Memory B cell (primary cell): ENCODE data around the gene NECAB3.

Experiments used
- ATAC-seq: fragments of 150-1000 bp; cut with Tn5 transposase; 2 replicates; pipeline ENCODE4 v1.10.0; 2021; ENCODE audit warnings: low read depth, mild to moderate bottlenecking, moderate library complexity
- DNase-seq, 2 donors: peaks; one replicate each; pipeline ENCODE4 v3.0.0; 2022; ENCODE audit warnings: low spot score in 2 of 2
- H3K27ac Mint-ChIP-seq: one replicate; pipeline ENCODE4 v1.8.0; 2022; ENCODE audit warnings: mild to moderate bottlenecking, moderate library complexity, mixed read lengths
- H3K27me3 Mint-ChIP-seq: one replicate; pipeline ENCODE4 v1.8.0; 2022; ENCODE audit warnings: mixed read lengths
- H3K36me3 Mint-ChIP-seq: one replicate; pipeline ENCODE4 v1.8.0; 2022; ENCODE audit warnings: mild to moderate bottlenecking, mixed read lengths
- H3K4me1 Mint-ChIP-seq: one replicate; pipeline ENCODE4 v1.8.0; 2022; ENCODE audit warnings: mixed read lengths
- H3K4me3 Mint-ChIP-seq: one replicate; pipeline ENCODE4 v1.8.0; 2022; ENCODE audit warnings: mild to moderate bottlenecking, moderate library complexity, mixed read lengths
- H3K9me3 Mint-ChIP-seq: one replicate; pipeline ENCODE4 v1.8.0; 2022; ENCODE audit warnings: mixed read lengths

NECAB3 gene

DNA sequence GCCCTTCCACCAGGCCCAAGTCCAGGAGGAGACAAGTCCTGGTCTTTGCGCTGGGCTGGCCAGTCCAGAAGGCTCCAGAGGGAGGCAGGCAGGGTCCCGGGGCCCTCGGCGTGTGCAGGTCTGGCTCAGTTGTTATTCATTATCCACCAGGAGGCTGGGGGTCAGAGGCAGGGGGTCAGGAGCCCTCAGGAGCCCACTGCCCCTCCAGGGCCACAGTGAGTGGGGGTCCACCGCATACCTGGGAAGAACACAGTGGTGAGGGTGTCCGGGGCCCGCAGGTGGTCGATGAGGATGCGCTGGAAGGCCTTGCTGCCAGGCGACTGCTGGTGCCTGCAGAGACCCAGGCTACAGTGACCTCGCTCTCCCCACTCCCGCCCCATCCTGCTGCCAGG is 16.5 kb downstream of the NECAB3 start:
- no peaks in the 10 kb centered on the region for H3K27me3 Mint-ChIP-seq

DNA sequence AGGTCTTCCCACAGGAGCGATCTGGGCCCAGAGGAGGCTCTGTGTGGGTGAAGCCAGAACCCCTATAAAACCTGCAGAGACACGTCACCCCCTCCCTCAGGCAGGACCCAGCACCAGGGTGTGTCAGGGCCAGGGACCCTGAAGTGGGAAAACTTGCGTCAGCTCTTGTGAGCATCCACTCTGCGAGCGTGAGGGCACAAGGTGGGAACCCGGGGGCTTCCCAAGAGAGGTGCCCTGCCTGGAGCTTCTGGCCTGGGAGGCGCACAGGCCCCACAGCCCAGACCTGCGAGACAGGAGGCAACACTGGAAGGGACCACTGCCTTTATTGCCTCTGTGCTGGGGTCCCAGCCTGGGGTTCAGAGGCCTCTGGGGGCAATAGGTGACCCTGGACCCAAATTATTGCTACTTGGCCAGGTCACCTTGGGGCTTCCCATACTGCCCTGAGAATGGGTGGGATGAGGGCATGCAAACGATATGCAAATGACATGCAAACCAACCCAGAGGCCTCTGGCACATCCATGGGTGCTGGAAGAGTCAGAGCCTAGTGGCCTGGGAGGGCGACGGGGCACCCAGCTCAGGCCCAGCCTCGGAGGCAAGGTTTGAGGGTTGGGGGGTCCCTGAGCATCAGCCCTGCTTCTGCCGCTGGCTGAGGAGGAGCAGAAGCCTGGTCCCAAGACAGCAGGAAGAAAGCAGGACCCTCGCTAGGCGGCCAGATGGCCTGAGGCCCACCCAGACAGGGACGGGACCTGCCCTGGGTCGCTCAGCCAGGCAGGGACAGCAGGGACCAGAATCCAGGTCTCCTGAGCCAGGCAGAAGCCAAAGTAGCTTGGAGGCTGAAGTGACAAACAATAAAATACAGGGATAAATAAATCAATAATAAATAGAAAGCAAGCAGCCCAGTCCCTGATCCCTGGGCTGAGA is 17.2 kb downstream of the NECAB3 start:
- H3K27me3 Mint-ChIP-seq: no peaks in the 10 kb centered on the region
- no peaks in the 10 kb centered on the region for H3K9me3 Mint-ChIP-seq
- H3K36me3 Mint-ChIP-seq: peaks cover 2% of the 10 kb centered on the region
- DNase-seq (no peak), ATAC-seq (no peak)
- no peak overlapping the region for H3K4me3 Mint-ChIP-seq
- peaks cover 9% of the 10 kb centered on the region for H3K4me1 Mint-ChIP-seq
- H3K27ac Mint-ChIP-seq: no peak overlapping the region

More for the DNA sequence above, 16.5 kb downstream of the NECAB3 start:
- Mint-ChIP-seq H3K27ac (no peak overlapping the region), H3K36me3 (peaks cover 2% of the 10 kb centered on the region), H3K9me3 (no peaks in the 10 kb centered on the region), H3K4me1 (peaks cover 10% of the 10 kb centered on the region), H3K4me3 (no peak overlapping the region)
- DNase-seq (no peak), ATAC-seq (no peak)

DNA sequence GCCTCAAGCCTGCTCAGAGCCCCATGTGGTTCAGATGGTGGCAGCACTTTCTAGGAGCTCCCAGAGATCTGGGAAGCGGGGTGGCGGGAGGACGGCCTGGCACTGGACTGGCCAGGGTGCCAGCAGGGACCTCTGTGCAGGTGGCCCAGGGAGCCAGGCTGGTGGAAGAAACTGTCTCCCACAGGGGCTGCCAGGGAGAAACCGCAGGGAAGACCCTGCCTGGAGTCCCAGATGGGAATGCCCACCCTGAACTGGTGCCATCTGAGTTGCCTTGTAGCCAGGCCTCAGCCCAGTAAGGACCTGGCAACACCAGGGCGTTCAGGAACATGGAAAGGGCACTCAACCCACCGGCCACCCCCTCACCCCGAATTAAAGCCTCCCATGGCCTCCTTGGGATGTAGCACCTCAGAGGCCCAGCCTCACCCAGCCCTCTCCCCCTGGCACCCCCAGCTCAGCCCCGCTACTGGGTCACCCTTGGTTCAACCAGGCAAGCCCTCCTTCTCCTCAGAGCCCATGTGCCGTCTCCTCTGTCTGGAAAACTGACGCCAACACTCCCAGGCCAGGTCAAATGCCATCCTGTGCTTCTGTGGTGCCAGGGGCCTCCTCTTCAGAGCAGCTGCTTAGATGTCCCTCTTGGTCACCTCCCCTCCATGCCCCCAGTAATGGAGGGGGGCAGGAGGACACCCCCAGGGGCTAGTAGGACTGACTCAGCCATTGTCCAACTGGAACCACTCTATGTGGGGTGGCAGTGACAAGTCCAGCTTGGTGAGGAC is 18.0 kb downstream of the NECAB3 start:
- Mint-ChIP-seq H3K9me3 (no peaks in the 10 kb centered on the region), H3K27ac (no peak overlapping the region), H3K4me3 (no peak overlapping the region), H3K36me3 (peaks cover 2% of the 10 kb centered on the region), H3K4me1 (peaks cover 9% of the 10 kb centered on the region), H3K27me3 (no peaks in the 10 kb centered on the region)
- ATAC-seq (no peak), DNase-seq (no peak)

DNA sequence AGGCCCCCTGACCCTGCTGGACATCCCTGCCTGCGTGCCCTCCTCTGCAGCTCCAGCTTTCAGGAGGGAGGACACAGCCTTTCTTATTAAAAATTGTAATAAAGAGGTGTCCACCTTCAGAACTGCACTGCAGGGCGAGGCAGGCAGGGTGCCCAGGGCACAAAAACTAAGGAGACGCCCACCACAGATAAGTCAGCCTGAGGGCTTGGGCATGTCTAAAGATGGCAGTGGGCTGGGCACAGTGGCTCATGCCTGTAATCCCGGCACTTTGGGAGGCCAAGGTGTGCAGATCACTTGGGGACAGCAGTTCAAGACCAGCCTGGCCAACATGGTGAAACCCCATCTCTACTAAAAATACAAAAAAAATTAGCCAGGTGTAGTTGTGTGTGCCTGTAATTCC is 19.1 kb downstream of the NECAB3 start:
- H3K27me3 Mint-ChIP-seq: no peaks in the 10 kb centered on the region
- DNase-seq (no peak), ATAC-seq (no peak)
- H3K4me3 Mint-ChIP-seq: no peak overlapping the region
- no peak overlapping the region for H3K27ac Mint-ChIP-seq
- no peaks in the 10 kb centered on the region for H3K9me3 Mint-ChIP-seq
- H3K4me1 Mint-ChIP-seq: peaks cover 9% of the 10 kb centered on the region
- peaks cover 2% of the 10 kb centered on the region for H3K36me3 Mint-ChIP-seq

DNA sequence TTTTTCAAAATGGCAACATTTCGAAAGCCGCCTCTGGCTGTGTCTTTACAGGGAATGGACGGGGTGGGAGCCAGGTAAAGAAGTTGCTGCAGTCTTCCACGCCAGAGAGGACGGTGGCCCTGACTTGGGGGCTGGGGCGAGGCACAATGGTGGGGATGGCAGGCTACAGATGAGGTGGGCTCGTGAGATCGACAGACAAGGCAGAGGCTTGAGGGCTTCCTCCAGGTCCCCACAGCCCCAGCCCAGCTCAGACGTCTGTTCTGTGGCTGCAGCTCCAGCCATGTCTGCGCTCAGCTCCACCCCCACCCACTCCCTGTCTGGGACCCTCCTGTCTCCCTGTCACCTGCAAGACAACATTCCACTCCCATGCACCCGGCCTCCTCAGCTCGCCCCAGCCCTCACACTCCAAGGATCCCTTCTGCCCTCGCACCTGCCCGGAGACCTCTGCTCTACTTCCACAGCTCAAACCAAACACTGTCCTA is 19.5 kb downstream of the NECAB3 start:
- DNase-seq: no peak
- peaks cover 9% of the 10 kb centered on the region for H3K4me1 Mint-ChIP-seq
- H3K36me3 Mint-ChIP-seq: peaks cover 2% of the 10 kb centered on the region
- no peaks in the 10 kb centered on the region for H3K27me3 Mint-ChIP-seq
- no peak overlapping the region for H3K27ac Mint-ChIP-seq
- no peaks in the 10 kb centered on the region for H3K9me3 Mint-ChIP-seq
- ATAC-seq: no peak
- no peak overlapping the region for H3K4me3 Mint-ChIP-seq

DNA sequence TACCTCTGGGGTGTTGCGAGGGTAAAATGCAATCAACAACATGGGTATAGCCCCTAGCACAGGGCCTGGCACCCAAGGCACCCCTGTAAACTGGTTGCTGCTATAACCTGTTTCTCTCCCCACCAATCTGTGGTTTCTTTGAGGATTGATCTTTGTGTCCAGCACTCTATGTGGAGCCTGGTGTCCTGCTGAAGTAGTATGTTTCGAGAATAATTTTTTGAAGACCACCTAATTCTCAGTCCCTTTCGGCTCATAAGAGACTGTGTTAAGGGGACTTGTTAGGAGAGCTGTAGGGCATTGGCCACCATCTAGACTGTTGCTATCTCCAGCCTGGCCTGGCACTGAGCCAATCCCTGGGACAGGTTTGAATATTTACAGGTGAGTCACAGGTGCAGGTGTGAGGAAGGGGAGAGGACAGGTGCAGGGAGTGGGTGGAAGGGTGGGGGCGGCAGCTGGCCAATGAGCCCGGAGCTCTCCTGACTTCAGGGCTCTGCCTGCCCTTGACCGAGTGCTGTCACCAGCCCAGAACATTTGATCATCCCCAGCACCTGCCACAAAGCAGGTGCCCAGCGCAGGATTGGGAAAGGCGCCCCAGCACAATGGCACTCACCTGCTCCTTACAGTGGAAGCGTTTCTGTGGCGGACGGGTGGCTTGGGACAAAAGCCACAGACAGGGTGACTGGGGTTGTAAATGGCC is 20.2 kb downstream of the NECAB3 start:
- ATAC-seq (no peak), DNase-seq (no peak)
- no peak overlapping the region for H3K4me3 Mint-ChIP-seq
- peaks cover 9% of the 10 kb centered on the region for H3K4me1 Mint-ChIP-seq
- H3K27ac Mint-ChIP-seq: no peak overlapping the region
- no peaks in the 10 kb centered on the region for H3K27me3 Mint-ChIP-seq
- no peaks in the 10 kb centered on the region for H3K9me3 Mint-ChIP-seq
- peaks cover under 1% of the 10 kb centered on the region for H3K36me3 Mint-ChIP-seq

DNA sequence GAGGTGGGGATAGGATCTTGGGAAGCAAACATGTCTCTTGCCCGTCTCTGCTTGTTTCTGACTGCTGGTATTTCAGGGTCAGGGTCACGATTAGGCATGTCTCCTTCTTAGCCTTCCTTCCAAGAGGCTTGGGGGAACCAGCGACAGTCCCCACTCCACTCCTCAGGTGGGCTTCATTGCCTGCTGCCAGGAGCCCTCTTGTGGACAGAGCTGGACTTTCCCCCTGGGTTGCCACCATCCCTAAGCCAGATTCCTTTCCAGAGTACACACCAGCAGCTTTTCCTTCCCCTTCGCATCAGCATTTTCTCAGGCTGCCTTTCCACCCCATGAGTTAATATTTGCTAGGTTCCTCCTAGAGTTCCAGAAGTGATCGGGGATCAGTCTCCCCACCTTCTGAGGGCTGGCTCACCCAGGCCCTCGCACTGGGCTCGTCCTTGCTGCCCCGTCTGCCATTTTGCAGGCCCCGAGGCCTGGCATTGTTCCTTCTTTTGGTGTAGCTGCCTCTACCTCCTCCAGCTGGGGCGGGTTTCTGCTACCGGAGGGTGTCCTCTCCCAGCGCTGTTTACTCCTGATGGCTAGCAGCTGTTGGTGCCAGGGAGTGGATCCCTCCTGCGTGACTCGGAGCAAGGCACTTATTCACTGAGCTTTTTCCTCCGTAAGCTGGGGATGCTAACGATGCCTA is 20.9 kb downstream of the NECAB3 start:
- Mint-ChIP-seq H3K4me3 (no peak overlapping the region), H3K36me3 (no peaks in the 10 kb centered on the region), H3K27ac (no peak overlapping the region), H3K27me3 (no peaks in the 10 kb centered on the region), H3K4me1 (peaks cover 9% of the 10 kb centered on the region), H3K9me3 (no peaks in the 10 kb centered on the region)
- DNase-seq: peak; percentile 53 to 58
- peak; percentile 78 for ATAC-seq

DNA sequence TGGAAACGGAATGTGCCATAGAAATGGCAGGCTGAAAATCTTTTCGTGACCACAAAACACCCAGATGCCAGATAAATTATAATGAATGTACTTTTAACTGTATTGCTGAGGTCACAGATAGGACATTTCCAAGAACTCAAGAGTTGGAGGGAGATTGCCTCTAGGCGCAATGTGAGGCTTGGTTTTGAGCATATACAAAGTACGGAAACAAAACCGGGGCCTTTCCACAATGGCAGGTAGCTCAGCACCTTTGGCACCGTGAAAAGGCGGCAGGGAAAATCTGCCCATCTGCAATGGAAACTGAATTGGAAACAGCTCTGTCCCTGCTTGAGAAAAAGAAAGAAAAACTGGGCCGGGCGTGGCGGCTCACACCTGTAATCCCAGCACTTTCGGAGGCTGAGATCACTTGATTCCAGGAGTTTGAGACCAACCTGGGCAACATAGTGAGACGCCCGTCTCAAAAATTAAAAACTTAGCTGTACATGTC is 22.6 kb downstream of the NECAB3 start:
- DNase-seq (no peak), ATAC-seq (no peak)
- Mint-ChIP-seq H3K27me3 (no peaks in the 10 kb centered on the region), H3K9me3 (no peaks in the 10 kb centered on the region), H3K4me3 (no peak overlapping the region), H3K27ac (no peak overlapping the region), H3K4me1 (peaks cover 18% of the 10 kb centered on the region), H3K36me3 (no peaks in the 10 kb centered on the region)

DNA sequence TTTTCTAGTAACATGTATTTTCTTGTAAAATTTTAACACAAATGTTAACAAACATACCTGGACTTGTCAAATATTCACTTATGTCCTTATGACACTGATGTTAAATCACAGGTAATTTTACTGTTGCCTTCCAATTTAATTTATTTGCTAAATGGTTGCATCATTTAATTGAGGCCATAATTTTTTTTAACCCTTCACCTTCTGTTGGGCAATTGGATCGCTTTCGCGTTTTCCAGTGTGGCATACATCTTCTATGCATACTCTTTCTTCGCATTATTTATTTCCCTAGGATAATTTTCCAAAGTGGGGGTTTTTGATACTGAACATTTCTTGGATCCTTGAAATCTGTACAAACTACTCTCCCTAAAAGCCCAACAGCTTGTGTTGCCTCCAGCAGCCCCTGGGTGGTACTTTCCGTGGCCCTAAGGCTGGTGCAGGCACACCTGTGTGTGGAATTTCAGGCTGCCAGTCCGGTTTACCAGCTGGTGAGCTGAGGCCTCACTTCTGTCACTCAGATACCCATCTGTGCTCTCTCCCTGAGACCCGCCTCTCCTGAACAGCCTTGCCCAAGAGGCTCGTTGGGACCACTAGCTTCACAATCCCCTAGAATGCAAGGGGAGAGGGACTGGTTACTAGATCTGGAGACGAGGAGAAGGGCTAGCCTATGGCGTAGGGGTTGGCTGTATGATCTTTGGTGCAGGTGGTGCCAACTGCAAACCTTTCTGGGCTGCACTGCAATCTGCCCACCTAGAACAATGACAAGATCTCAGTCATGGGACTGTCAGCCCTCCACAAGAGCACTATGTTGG is 23.3 kb downstream of the NECAB3 start:
- peaks cover 2% of the 10 kb centered on the region for H3K36me3 Mint-ChIP-seq
- H3K9me3 Mint-ChIP-seq: no peaks in the 10 kb centered on the region
- DNase-seq (no peak), ATAC-seq (no peak)
- peaks cover 18% of the 10 kb centered on the region for H3K4me1 Mint-ChIP-seq
- H3K27me3 Mint-ChIP-seq: no peaks in the 10 kb centered on the region
- H3K27ac Mint-ChIP-seq: no peak overlapping the region
- H3K4me3 Mint-ChIP-seq: no peak overlapping the region

DNA sequence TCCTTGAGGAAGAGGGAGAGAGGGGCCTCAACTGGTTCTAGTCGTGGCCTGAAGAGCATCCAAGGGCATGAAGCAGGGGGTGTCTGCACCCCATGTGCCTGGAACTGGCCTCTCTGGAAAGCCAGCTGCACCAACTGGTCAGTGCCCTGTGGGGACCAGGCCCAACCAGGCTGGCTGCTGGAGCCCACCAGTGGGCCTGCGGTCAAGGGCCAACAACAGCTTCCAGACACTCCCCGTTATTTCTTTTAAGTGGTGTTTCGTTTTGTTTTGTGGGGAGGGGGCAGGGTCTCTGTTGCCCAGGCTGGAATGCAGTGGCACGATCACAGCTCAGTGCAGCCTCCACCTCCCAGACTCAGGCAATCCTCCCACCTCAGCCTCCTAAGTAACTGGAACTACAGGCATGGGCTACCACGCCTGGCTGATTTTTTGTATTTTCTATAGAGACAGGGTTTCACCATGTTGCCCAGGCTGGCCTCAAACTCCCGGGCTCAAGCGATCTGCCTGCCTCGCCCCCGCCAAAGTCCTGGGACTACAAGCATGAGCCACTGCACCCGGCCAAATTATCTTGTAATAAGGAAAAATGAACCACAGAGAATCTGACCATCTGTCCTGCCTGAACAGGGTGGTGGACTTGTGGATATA is 24.0 kb downstream of the NECAB3 start:
- peaks cover 18% of the 10 kb centered on the region for H3K4me1 Mint-ChIP-seq

DNA sequence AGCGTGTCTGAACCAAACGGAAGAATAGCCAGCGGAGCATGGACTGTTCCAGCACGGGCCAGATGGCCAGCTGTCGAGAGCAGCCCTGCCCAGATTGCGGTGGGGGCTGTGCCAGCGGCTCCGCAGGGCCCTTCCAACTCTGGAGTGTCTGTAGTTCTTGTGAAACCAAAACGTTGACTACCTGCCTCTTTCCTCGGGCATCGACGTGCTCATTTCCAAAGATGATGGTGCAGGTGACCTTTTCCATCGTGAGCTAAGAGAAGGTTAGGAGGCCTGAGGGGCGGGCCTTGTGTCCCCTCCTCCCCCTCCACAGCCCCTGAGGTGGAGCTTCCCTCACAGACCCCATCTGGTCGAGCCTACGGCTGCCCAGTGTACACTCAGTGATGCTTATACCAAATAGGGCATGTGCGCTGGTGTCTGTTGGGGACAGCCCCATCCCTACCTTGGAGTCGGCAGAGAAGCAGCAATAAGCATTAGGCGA is 25.0 kb downstream of the NECAB3 start:
- Mint-ChIP-seq H3K36me3 (peaks cover 10% of the 10 kb centered on the region), H3K9me3 (no peaks in the 10 kb centered on the region), H3K4me1 (peaks cover 18% of the 10 kb centered on the region), H3K4me3 (no peak overlapping the region), H3K27me3 (no peaks in the 10 kb centered on the region), H3K27ac (no peak overlapping the region)
- ATAC-seq (no peak), DNase-seq (no peak)

More for the DNA sequence above, 24.0 kb downstream of the NECAB3 start:
- no peak overlapping the region for H3K27ac Mint-ChIP-seq
- ATAC-seq (no peak), DNase-seq (no peak)
- H3K4me3 Mint-ChIP-seq: no peak overlapping the region
- H3K27me3 Mint-ChIP-seq: no peaks in the 10 kb centered on the region
- peaks cover 5% of the 10 kb centered on the region for H3K36me3 Mint-ChIP-seq
- no peaks in the 10 kb centered on the region for H3K9me3 Mint-ChIP-seq

DNA sequence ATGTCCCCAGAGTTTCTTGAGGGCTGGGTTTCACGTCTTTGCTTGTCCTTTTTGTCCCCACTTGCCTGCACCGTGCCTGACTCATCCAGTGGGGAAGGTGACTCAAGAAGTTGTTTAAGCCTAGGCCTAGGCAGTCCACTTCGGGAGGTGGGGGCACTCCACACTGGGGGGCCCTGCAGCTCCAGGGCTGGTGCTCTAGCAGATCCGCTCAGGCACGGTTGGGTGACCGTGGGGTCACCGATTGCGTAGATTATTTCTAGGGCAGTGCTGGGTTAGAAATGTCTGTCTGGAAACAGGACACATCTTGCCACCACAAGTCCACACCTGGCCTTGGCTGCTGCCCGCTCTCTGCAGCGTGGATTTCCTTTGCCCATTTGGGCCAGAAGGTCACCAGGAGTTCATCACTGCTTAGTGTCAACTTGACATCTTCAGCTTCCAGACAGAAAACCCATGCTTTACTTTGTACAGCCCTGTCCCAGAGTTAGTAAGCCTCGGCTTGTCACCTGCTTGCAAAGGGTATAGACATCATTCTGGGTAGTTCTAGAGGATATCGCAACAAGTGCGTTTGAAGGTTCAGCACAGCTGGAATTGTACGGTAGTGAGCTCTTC is 25.7 kb downstream of the NECAB3 start:
- H3K27me3 Mint-ChIP-seq: no peaks in the 10 kb centered on the region
- DNase-seq (no peak), ATAC-seq (no peak)
- H3K4me1 Mint-ChIP-seq: peaks cover 13% of the 10 kb centered on the region
- peaks cover 10% of the 10 kb centered on the region for H3K36me3 Mint-ChIP-seq
- no peaks in the 10 kb centered on the region for H3K9me3 Mint-ChIP-seq
- H3K27ac Mint-ChIP-seq: peak overlapping the region; percentile 38
- no peak overlapping the region for H3K4me3 Mint-ChIP-seq
